OCI-LY1 (cell line): ENCODE results near the gene SMIM32.

ENCODE experiments used
- H2AFZ ChIP-seq: fragments of 200-600 bp; sonication (generic), shearing (Covaris generic); 2 replicates; pipeline ENCODE4 v1.6.0; 2014; ENCODE audit warnings: antibody characterized with exemption, mild to moderate bottlenecking, low read length
- H3F3A ChIP-seq: fragments of 200-600 bp; sonication (generic), shearing (Covaris generic); 2 replicates; pipeline ENCODE4 v1.6.0; 2014; ENCODE audit warnings: mild to moderate bottlenecking, antibody characterized with exemption, low read length, moderate library complexity; ENCODE audit not compliant: insufficient read depth
- H3K27ac ChIP-seq: fragments of 200-600 bp; sonication (generic); 2 replicates; pipeline ENCODE4 v1.5.1; 2014; ENCODE audit warnings: low read length, mixed run types, mild to moderate bottlenecking, low read depth; ENCODE audit not compliant: poor library complexity, severe bottlenecking
- H3K27me3 ChIP-seq: fragments of 200-600 bp; sonication (generic); 2 replicates; pipeline ENCODE4 v1.6.0; 2014; ENCODE audit warnings: antibody characterized with exemption, mild to moderate bottlenecking, low read length, moderate library complexity; ENCODE audit not compliant: insufficient read depth
- H3K36me3 ChIP-seq: fragments of 200-600 bp; sonication (generic); 2 replicates; pipeline ENCODE4 v1.6.1; 2014; ENCODE audit warnings: mild to moderate bottlenecking, antibody characterized with exemption, low read length, moderate library complexity, mixed read lengths; ENCODE audit not compliant: insufficient read depth
- H3K4me1 ChIP-seq: fragments of 200-600 bp; sonication (generic); 2 replicates; pipeline ENCODE4 v1.5.1; 2014; ENCODE audit warnings: mild to moderate bottlenecking, low read length, moderate library complexity; ENCODE audit not compliant: insufficient read depth, severe bottlenecking
- H3K4me2 ChIP-seq: fragments of 200-600 bp; sonication (generic), shearing (Covaris generic); 2 replicates; pipeline ENCODE4 v1.6.1; 2014; ENCODE audit warnings: low read length
- H3K4me3 ChIP-seq: fragments of 200-600 bp; sonication (generic); 2 replicates; pipeline ENCODE4 v1.5.1; 2014; ENCODE audit warnings: low read length, low read depth, mild to moderate bottlenecking, mixed read lengths; ENCODE audit not compliant: poor library complexity, severe bottlenecking
- H3K79me2 ChIP-seq: fragments of 200-600 bp; shearing (Covaris generic); 2 replicates; pipeline ENCODE4 v1.6.1; 2016; ENCODE audit warnings: mixed run types, low read length, mixed read lengths; ENCODE audit not compliant: insufficient read depth
- H3K9ac ChIP-seq: fragments of 200-600 bp; sonication (generic), shearing (Covaris generic); 2 replicates; pipeline ENCODE4 v1.6.1; 2014; ENCODE audit warnings: mild to moderate bottlenecking, low read length, mixed read lengths
- H3K9me2 ChIP-seq: fragments of 200-600 bp; sonication (generic), shearing (Covaris generic); 2 replicates; pipeline ENCODE4 v1.6.1; 2014; ENCODE audit warnings: low read depth, mild to moderate bottlenecking, low read length, mixed read lengths
- H3K9me3 ChIP-seq: fragments of 200-600 bp; shearing (Covaris generic); 2 replicates; pipeline ENCODE4 v1.6.1; 2014; ENCODE audit warnings: low read length, mixed read lengths
- H4K20me1 ChIP-seq: fragments of 200-600 bp; sonication (generic), shearing (Covaris generic); 2 replicates; pipeline ENCODE4 v1.6.0; 2016; ENCODE audit warnings: mild to moderate bottlenecking, low read length; ENCODE audit not compliant: insufficient read depth
- CTCF ChIP-seq: fragments of 200-600 bp; sonication (generic), shearing (Covaris generic); IDR thresholded peaks from 2 replicates; pipeline ENCODE4 v1.5.1; 2017; ENCODE audit warnings: mild to moderate bottlenecking, antibody characterized with exemption, low read length, moderate library complexity, mixed read lengths
- EZH2 ChIP-seq: fragments of 200-600 bp; sonication (generic), shearing (Covaris generic); IDR thresholded peaks from 2 replicates; pipeline ENCODE4 v1.8.0; 2017; ENCODE audit warnings: borderline replicate concordance, mixed run types, mild to moderate bottlenecking, antibody characterized with exemption, low read length, moderate library complexity, mixed read lengths

Gene SMIM32

GRCh38 chr5:136169218-136169617 is 23.7 kb downstream of the SMIM32 start:
- Histone ChIP-seq H3K4me3 (no peak overlapping the region), H3K27me3 (no peaks in the 10 kb centered on the region), H3K4me1 (peaks cover 25% of the 10 kb centered on the region), H3K9me2 (no peaks in the 10 kb centered on the region), H3K36me3 (peaks cover 55% of the 10 kb centered on the region), H3K27ac (no peak overlapping the region), H3K9ac (no peak overlapping the region), H3K79me2 (no peaks in the 10 kb centered on the region), H2AFZ (no peak overlapping the region), H4K20me1 (no peaks in the 10 kb centered on the region), H3F3A (no peaks in the 10 kb centered on the region), H3K9me3 (no peaks in the 10 kb centered on the region), H3K4me2 (no peak overlapping the region)
- TF ChIP-seq EZH2 (no peak), CTCF (no peak)

GRCh38 chr5:136166909-136167308 is 26.1 kb downstream of the SMIM32 start:
- Histone ChIP-seq H3K79me2 (no peaks in the 10 kb centered on the region), H4K20me1 (no peaks in the 10 kb centered on the region), H3K27me3 (no peaks in the 10 kb centered on the region), H3K9me2 (no peaks in the 10 kb centered on the region), H3K4me2 (peak overlapping the region; percentile 39), H3K9ac (peak overlapping the region; percentile 1; the same call in 1 of the 2 replicates), H3K36me3 (peaks cover 57% of the 10 kb centered on the region; the same call in 1 of the 2 replicates), H3F3A (no peaks in the 10 kb centered on the region), H3K4me1 (peaks cover 45% of the 10 kb centered on the region), H3K27ac (peak overlapping the region; percentile 69), H2AFZ (no peak overlapping the region), H3K4me3 (no peak overlapping the region), H3K9me3 (no peaks in the 10 kb centered on the region)
- TF ChIP-seq EZH2, result no peak
- TF ChIP-seq CTCF, result no peak

- Histone ChIP-seq H3K4me2 (peak overlapping the region; percentile 37), H3K9me2 (no peaks in the 10 kb centered on the region), H2AFZ (no peak overlapping the region), H3K27me3 (no peaks in the 10 kb centered on the region), H3K4me1 (peaks cover 59% of the 10 kb centered on the region), H4K20me1 (no peaks in the 10 kb centered on the region), H3F3A (no peaks in the 10 kb centered on the region), H3K4me3 (no peak overlapping the region), H3K79me2 (peaks cover 3% of the 10 kb centered on the region; the same call in 1 of the 2 replicates), H3K36me3 (peaks cover 60% of the 10 kb centered on the region; the same call in 1 of the 2 replicates), H3K9ac (no peak overlapping the region), H3K9me3 (no peaks in the 10 kb centered on the region), H3K27ac (peak overlapping the region; percentile 51)
- no peak for TF ChIP-seq CTCF
- TF ChIP-seq EZH2, result no peak
Observed at GRCh38 chr5:136164226-136164625, 28.7 kb downstream of the SMIM32 start.
